Parathyroid adenoma (tissue), 2 donors: Measurements from ENCODE around the gene RNU4-1.
A peak's percentile ranks its signal among the peaks of the same experiment; 100 is the strongest.
"Not testable (repeated sequence)": the region's sequence is repeated elsewhere in the genome, so short reads cannot be mapped to it uniquely, and the experiment has no call there.

ENCODE experiments used
- H2AFZ ChIP-seq: fragments of 300-600 bp; sonication (generic); one replicate; pipeline ENCODE4 v1.7.0; 2017; ENCODE audit warnings: antibody characterized with exemption, mild to moderate bottlenecking
- H3K27ac ChIP-seq: fragments of 300-600 bp; sonication (generic); one replicate; pipeline ENCODE4 v1.7.0; 2017
- H3K27me3 ChIP-seq: fragments of 300-600 bp; sonication (generic); one replicate; pipeline ENCODE4 v1.7.0; 2017; ENCODE audit warnings: low read length; ENCODE audit not compliant: control insufficient read depth, insufficient read depth
- H3K36me3 ChIP-seq: fragments of 300-600 bp; sonication (generic); one replicate; pipeline ENCODE4 v1.7.0; 2017; ENCODE audit warnings: low read length; ENCODE audit not compliant: control insufficient read depth, insufficient read depth
- H3K4me1 ChIP-seq: fragments of 300-600 bp; sonication (generic); one replicate; pipeline ENCODE4 v1.7.0; 2017; ENCODE audit warnings: control low read depth
- H3K4me2 ChIP-seq: fragments of 300-600 bp; sonication (generic); one replicate; pipeline ENCODE4 v1.7.0; 2017; ENCODE audit warnings: low read length
- H3K4me3 ChIP-seq: fragments of 300-600 bp; sonication (generic); one replicate; pipeline ENCODE4 v1.7.0; 2017; ENCODE audit warnings: low read depth, low read length
- H3K79me2 ChIP-seq: fragments of 300-600 bp; sonication (generic); one replicate; pipeline ENCODE4 v1.7.0; 2017; ENCODE audit warnings: control low read depth
- H3K9ac ChIP-seq: fragments of 300-600 bp; sonication (generic); one replicate; pipeline ENCODE4 v1.7.0; 2017; ENCODE audit warnings: mild to moderate bottlenecking
- H3K9me3 ChIP-seq: fragments of 300-600 bp; sonication (generic); one replicate; pipeline ENCODE4 v1.7.0; 2017; ENCODE audit warnings: low read length; ENCODE audit not compliant: control insufficient read depth
- CTCF ChIP-seq: fragments of 300-600 bp; sonication (generic); IDR thresholded peaks from one replicate; pipeline ENCODE4 v1.7.0; 2017; ENCODE audit warnings: antibody characterized with exemption, mild to moderate bottlenecking
- donor health status: primary hyperparathyroidism.

Gene RNU4-1

GRCh38 chr12:120259418-120260202, 33.4 kb downstream of the RNU4-1 start:
- H3K79me2 ChIP-seq: peaks cover 80% of the 10 kb centered on the region
- no peak overlapping the region for H2AFZ ChIP-seq
- H3K27me3 ChIP-seq: no peaks in the 10 kb centered on the region
- TF ChIP-seq CTCF: no peak
- H3K9ac ChIP-seq: no peak overlapping the region
- no peak overlapping the region for H3K4me2 ChIP-seq
- no peak overlapping the region for H3K4me3 ChIP-seq
- no peak overlapping the region for H3K27ac ChIP-seq
- H3K9me3 ChIP-seq: no peaks in the 10 kb centered on the region
- peaks cover 25% of the 10 kb centered on the region for H3K4me1 ChIP-seq
- H3K36me3 ChIP-seq: no peaks in the 10 kb centered on the region

- Histone ChIP-seq H2AFZ (no peak overlapping the region), H3K27me3 (no peaks in the 10 kb centered on the region), H3K9me3 (no peaks in the 10 kb centered on the region), H3K27ac (peak overlapping the region; percentile 5), H3K4me3 (no peak overlapping the region), H3K4me1 (peaks cover 17% of the 10 kb centered on the region), H3K36me3 (no peaks in the 10 kb centered on the region), H3K4me2 (no peak overlapping the region), H3K9ac (no peak overlapping the region), H3K79me2 (peaks cover 74% of the 10 kb centered on the region)
- TF ChIP-seq CTCF: no peak
These were observed 34.6 kb downstream of the RNU4-1 start for GRCh38 chr12:120258323-120258896.

- no peak for TF ChIP-seq CTCF
- no peak overlapping the region for H3K9ac ChIP-seq
- no peak overlapping the region for H3K4me3 ChIP-seq
- peaks cover 71% of the 10 kb centered on the region for H3K79me2 ChIP-seq
- peak overlapping the region; percentile 10 for H2AFZ ChIP-seq
- H3K4me2 ChIP-seq: peak overlapping the region; percentile 11
- peaks cover 8% of the 10 kb centered on the region for H3K4me1 ChIP-seq
- no peaks in the 10 kb centered on the region for H3K36me3 ChIP-seq
- no peaks in the 10 kb centered on the region for H3K27me3 ChIP-seq
- peak overlapping the region; percentile 71 for H3K27ac ChIP-seq
- no peaks in the 10 kb centered on the region for H3K9me3 ChIP-seq
These were observed 35.8 kb downstream of the RNU4-1 start for GRCh38 chr12:120257041-120257821.

- Histone ChIP-seq H3K4me3 (no peak overlapping the region), H3K4me1 (peaks cover 7% of the 10 kb centered on the region), H3K9ac (no peak overlapping the region), H3K79me2 (peaks cover 70% of the 10 kb centered on the region), H3K9me3 (no peaks in the 10 kb centered on the region), H3K27me3 (no peaks in the 10 kb centered on the region), H3K27ac (peak overlapping the region; percentile 36), H3K36me3 (no peaks in the 10 kb centered on the region), H2AFZ (no peak overlapping the region), H3K4me2 (no peak overlapping the region)
- TF ChIP-seq CTCF: no peak
These were observed 38.2 kb downstream of the RNU4-1 start for GRCh38 chr12:120254809-120255208.

GRCh38 chr12:120253313-120253712, 39.7 kb downstream of the RNU4-1 start:
- Histone ChIP-seq H3K27ac (peak overlapping the region; percentile 36), H3K79me2 (peaks cover 71% of the 10 kb centered on the region)
- H3K4me3 ChIP-seq, H3K36me3 ChIP-seq, H3K4me2 ChIP-seq, H3K9me3 ChIP-seq, H3K9ac ChIP-seq, H3K4me1 ChIP-seq, H3K27me3 ChIP-seq, H2AFZ ChIP-seq: not testable (repeated sequence)
